ENCODE results near the gene SEM1.
"Not testable (repeated sequence)": the region's sequence is repeated elsewhere in the genome, so short reads cannot be mapped to it uniquely, and the experiment has no call there.

Gene SEM1

GRCh38 chr7:96663457-96663856 lies 46.2 kb downstream of the SEM1 start:
- no peak for DNase-seq (ENCODE audit: low read depth)

GRCh38 chr7:96662151-96662550 lies 47.5 kb downstream of the SEM1 start:
- not testable (repeated sequence) for DNase-seq (ENCODE audit: low read depth)

GRCh38 chr7:96658022-96658412 lies 51.6 kb downstream of the SEM1 start:
- no peak for DNase-seq (ENCODE audit: low read depth)

GRCh38 chr7:96657347-96658021 lies 52.2 kb downstream of the SEM1 start:
- DNase-seq (ENCODE audit: low read depth) = no peak

GRCh38 chr7:96655956-96656355 lies 53.7 kb downstream of the SEM1 start:
- no peak for DNase-seq (ENCODE audit: low read depth)

GRCh38 chr7:96654630-96655188 lies 54.9 kb downstream of the SEM1 start:
- no peak for DNase-seq (ENCODE audit: low read depth)

- DNase-seq (ENCODE audit: low read depth) = no peak
These were observed 59.7 kb downstream of the SEM1 start for GRCh38 chr7:96649981-96650380.

GRCh38 chr7:96648784-96649183 lies 60.9 kb downstream of the SEM1 start:
- no peak for DNase-seq (ENCODE audit: low read depth)

- DNase-seq (ENCODE audit: low read depth) = no peak
These were observed 61.9 kb downstream of the SEM1 start for GRCh38 chr7:96647733-96648132.

GRCh38 chr7:96645084-96645483 lies 64.6 kb downstream of the SEM1 start:
- DNase-seq (ENCODE audit: low read depth) = no peak

- not testable (repeated sequence) for DNase-seq (ENCODE audit: low read depth)
These were observed 66.2 kb downstream of the SEM1 start for GRCh38 chr7:96643436-96643835.

- no peak for DNase-seq (ENCODE audit: low read depth)
These were observed 69.6 kb downstream of the SEM1 start for GRCh38 chr7:96640054-96640453.

All from GM04504 (cell line).